GM23338 (cell line): ENCODE measurements around the gene PPP2R3B. TPM values are rescaled to one million over a fixed set of nuclear protein-coding genes. Genes with fewer than 3 reads are reported as not detected.

Experiments
- ATAC-seq: fragments of 200-7000 bp; cut with Tn5 transposase; 3 replicates; pipeline ENCODE4 v1.9.1; 2020
- DNase-seq: peaks from one replicate; pipeline ENCODE4 v3.0.0-alpha.2; 2015; ENCODE audit warnings: low spot score
- H2AFZ ChIP-seq: fragments of 200-600 bp; sonication (generic); 2 replicates; pipeline ENCODE4 v1.8.0; 2016; ENCODE audit warnings: antibody characterized with exemption, mild to moderate bottlenecking, moderate library complexity
- H3F3A ChIP-seq: fragments of 200-600 bp; sonication (generic); replicated peaks from 2 replicates; pipeline ENCODE4 v1.8.0; 2017; ENCODE audit warnings: antibody characterized with exemption, mixed run types, low read depth
- H3K27ac ChIP-seq: fragments of 200-600 bp; sonication (generic); 2 replicates; pipeline ENCODE4 v1.6.1; 2016; ENCODE audit warnings: low read depth
- H3K27me3 ChIP-seq: fragments of 200-600 bp; sonication (generic); 2 replicates; pipeline ENCODE4 v1.8.0; 2016; ENCODE audit warnings: mild to moderate bottlenecking, mixed run types, moderate library complexity; ENCODE audit not compliant: insufficient read depth
- H3K36me3 ChIP-seq: fragments of 200-600 bp; sonication (generic); 2 replicates; pipeline ENCODE4 v1.8.0; 2016; ENCODE audit warnings: mild to moderate bottlenecking; ENCODE audit not compliant: insufficient read depth
- H3K4me1 ChIP-seq: fragments of 200-600 bp; sonication (generic); 2 replicates; pipeline ENCODE4 v1.8.0; 2016; ENCODE audit warnings: mild to moderate bottlenecking, moderate library complexity; ENCODE audit not compliant: insufficient read depth
- H3K4me2 ChIP-seq: fragments of 200-600 bp; sonication (generic); 2 replicates; pipeline ENCODE4 v1.7.1; 2017; ENCODE audit warnings: mixed run types
- H3K4me3 ChIP-seq: fragments of 200-600 bp; sonication (generic); 2 replicates; pipeline ENCODE4 v1.6.1; 2016; ENCODE audit warnings: mixed run types
- H3K79me2 ChIP-seq: fragments of 200-600 bp; sonication (generic); replicated peaks from 2 replicates; pipeline ENCODE4 v1.8.0; 2017; ENCODE audit warnings: mild to moderate bottlenecking; ENCODE audit not compliant: insufficient read depth
- H3K9me2 ChIP-seq: fragments of 200-600 bp; sonication (generic); 2 replicates; pipeline ENCODE4 v1.8.0; 2017; ENCODE audit not compliant: insufficient read depth
- H4K20me1 ChIP-seq: fragments of 200-600 bp; sonication (generic); replicated peaks from 2 replicates; pipeline ENCODE4 v1.8.0; 2017; ENCODE audit warnings: mild to moderate bottlenecking; ENCODE audit not compliant: insufficient read depth
- H3K27ac Mint-ChIP-seq: 2 replicates; pipeline ENCODE4 v1.8.0; 2020; ENCODE audit warnings: inconsistent platforms, mild to moderate bottlenecking, moderate library complexity, mixed read lengths
- H3K27me3 Mint-ChIP-seq: 3 replicates; pipeline ENCODE4 v1.8.0; 2022; ENCODE audit warnings: low read depth, mild to moderate bottlenecking, moderate library complexity, mixed read lengths, inconsistent platforms; ENCODE audit not compliant: insufficient read depth, poor library complexity
- H3K36me3 Mint-ChIP-seq: 3 replicates; pipeline ENCODE4 v1.8.0; 2021; ENCODE audit warnings: low read depth, mild to moderate bottlenecking, inconsistent platforms, moderate library complexity, mixed read lengths
- H3K4me1 Mint-ChIP-seq: 3 replicates; pipeline ENCODE4 v1.8.0; 2020; ENCODE audit warnings: mild to moderate bottlenecking, inconsistent platforms, mixed read lengths
- H3K4me3 Mint-ChIP-seq: 3 replicates; pipeline ENCODE4 v1.8.0; 2021; ENCODE audit warnings: moderate library complexity, mild to moderate bottlenecking, inconsistent platforms, mixed read lengths
- H3K9me3 Mint-ChIP-seq: 3 replicates; pipeline ENCODE4 v1.8.0; 2020; ENCODE audit warnings: moderate library complexity, mild to moderate bottlenecking, inconsistent platforms, mixed read lengths
- CTCF ChIP-seq, 2 experiments: fragments of 200-600 bp in 1 of 2; sonication (generic) in 1 of 2; conservative IDR thresholded peaks; 2 replicates each; pipeline versions ENCODE4 v1.5.1 to v1.6.1; 2016 to 2017; ENCODE audit warnings: antibody characterized with exemption in 2 of 2, low read depth in 2 of 2, mild to moderate bottlenecking in 2 of 2, moderate library complexity in 1 of 2
- ETS1 ChIP-seq: IDR thresholded peaks from 2 replicates; pipeline ENCODE4 v1.6.1; 2016; ENCODE audit warnings: antibody characterized with exemption
- JUNB ChIP-seq: IDR thresholded peaks from one replicate; pipeline ENCODE4 v1.6.1; 2016; ENCODE audit warnings: antibody characterized with exemption; ENCODE audit not compliant: unreplicated experiment
- POLR2AphosphoS5 ChIP-seq: IDR thresholded peaks from 2 replicates; pipeline ENCODE4 v1.6.1; 2016; ENCODE audit warnings: antibody characterized with exemption, low read depth
- ZNF462 ChIP-seq: fragments of 250-450 bp; sonication (Bioruptor Pico); IDR thresholded peaks from 2 replicates; pipeline ENCODE4 v1.5.0; 2020; ENCODE audit warnings: mild to moderate bottlenecking, moderate library complexity
- polyA plus RNA-seq: library from polyadenylated mRNA; unstranded; fragments of >200 nt; fragmentation: Nextera tagmentation; extraction: Ambion mirVana; gene quantifications from 2 replicates; pipeline ENCODE4 v1.2.1, GENCODE V29; 2016
- total RNA-seq: library from RNA; depleted of rRNA; stranded (reverse); fragments of >200 nt; shearing (Covaris generic); gene quantifications from 2 replicates; pipeline ENCODE4 v1.2.3, GENCODE V29; 2014

The PPP2R3B gene
- total and polyA plus RNA-seq, 2 experiments from 2014 or later, result 50.1 to 104 TPM

- Histone ChIP-seq H2AFZ (no peak overlapping the region), H3K27me3 (peaks cover 9% of the 10 kb centered on the region), H4K20me1 (peaks cover 25% of the 10 kb centered on the region), H3K9me2 (no peaks in the 10 kb centered on the region), H3K27ac (peak overlapping the region; percentile 88), H3F3A (0 out of 2 replicates have a peak, but pooled peaks cover 4% of the 10 kb centered on the region), H3K4me1 (peaks cover 12% of the 10 kb centered on the region; the same call in 1 of the 2 replicates), H3K4me2 (no peak overlapping the region), H3K4me3 (no peak overlapping the region), H3K36me3 (no peaks in the 10 kb centered on the region), H3K79me2 (peaks cover 59% of the 10 kb centered on the region)
- ATAC-seq (no peak), DNase-seq (no peak)
- Mint-ChIP-seq H3K27me3 (peaks cover 27% of the 10 kb centered on the region), H3K4me1 (peaks cover 26% of the 10 kb centered on the region), H3K4me3 (no peak overlapping the region), H3K9me3 (peaks cover 8% of the 10 kb centered on the region), H3K27ac (no peak overlapping the region), H3K36me3 (peaks cover 17% of the 10 kb centered on the region)
- no peak for TF ChIP-seq ZNF462 (CRISPR knock-in tag)
- no peak for TF ChIP-seq CTCF (conservative IDR thresholded peaks at IDR 0.05; ENCODE audit: low read depth in 2 of 2)
- no peak for TF ChIP-seq ETS1
- no peak for TF ChIP-seq JUNB
- TF ChIP-seq POLR2AphosphoS5, result no peak
Measured at GRCh38 chrX:367866-368265, 18.8 kb downstream of the PPP2R3B start.
